ENCODE measurements around the gene MAX. TPM values are rescaled to one million over a fixed set of nuclear protein-coding genes. Genes with fewer than 3 reads are reported as not detected.

Gene MAX
- total RNA-seq, 1 donor from 2014 or later = 122 TPM

DNA sequence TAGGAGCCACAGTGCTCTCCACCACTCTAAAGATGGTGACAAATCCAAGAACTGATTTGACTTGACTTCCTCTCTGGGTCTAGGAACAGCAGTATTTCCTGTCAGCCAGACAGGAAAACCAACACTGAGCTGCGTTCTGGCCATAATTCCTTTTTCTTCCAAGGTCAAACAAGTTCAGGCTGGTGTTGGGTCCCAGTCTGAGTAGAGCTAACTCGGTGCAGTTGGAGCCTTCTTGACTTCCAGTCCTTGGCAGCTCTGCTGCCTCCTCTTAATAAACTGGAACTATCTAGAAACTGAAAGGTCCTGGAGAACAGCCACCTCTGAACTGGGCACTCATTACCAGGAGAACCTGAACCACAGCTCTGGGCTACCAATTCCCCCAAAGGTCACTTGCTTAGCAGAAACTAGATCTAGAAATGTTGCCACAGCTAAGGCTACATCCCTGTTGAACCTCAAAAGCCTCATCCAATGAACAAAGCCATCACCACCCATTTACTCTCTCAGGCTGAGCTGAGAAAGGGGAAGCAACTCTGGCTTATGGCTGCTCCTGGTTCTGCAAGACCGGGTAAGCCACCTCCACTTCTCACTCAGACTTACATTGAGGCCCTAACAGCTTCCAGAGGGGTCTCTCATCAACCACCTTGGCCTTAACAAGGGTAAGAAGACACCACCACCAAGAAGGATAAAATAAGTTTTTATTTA, 27.7 kb downstream of the MAX start:
- H3K4me3 Mint-ChIP-seq = no peak overlapping the region
- peaks cover 16% of the 10 kb centered on the region for H3K4me1 Mint-ChIP-seq
- H3K27ac Mint-ChIP-seq = peak overlapping the region; percentile 53

GRCh38 chr14:65073605-65074201, 28.6 kb downstream of the MAX start:
- intact Hi-C loops (cut with micrococcal nuclease) = no loop called here
- H3K27ac Mint-ChIP-seq = no peak overlapping the region
- no peak overlapping the region for H3K4me3 Mint-ChIP-seq
- peaks cover 33% of the 10 kb centered on the region for H3K36me3 Mint-ChIP-seq (ENCODE audit: low read depth)
- DNase-seq = no peak
- no peaks in the 10 kb centered on the region for H3K9me3 Mint-ChIP-seq
- H3K4me1 Mint-ChIP-seq = peaks cover 9% of the 10 kb centered on the region
- no peaks in the 10 kb centered on the region for H3K27me3 Mint-ChIP-seq

More for the DNA sequence above, 27.7 kb downstream of the MAX start:
- H3K27me3 Mint-ChIP-seq = no peaks in the 10 kb centered on the region
- intact Hi-C loops (cut with micrococcal nuclease) = no loop called here
- peaks cover 38% of the 10 kb centered on the region for H3K36me3 Mint-ChIP-seq (ENCODE audit: low read depth)
- no peaks in the 10 kb centered on the region for H3K9me3 Mint-ChIP-seq
- DNase-seq = no peak

- intact Hi-C loops (cut with micrococcal nuclease) = no loop called here
- Mint-ChIP-seq H3K4me1 (peaks cover 9% of the 10 kb centered on the region), H3K27ac (no peak overlapping the region), H3K4me3 (no peak overlapping the region), H3K9me3 (no peaks in the 10 kb centered on the region), H3K36me3 (ENCODE audit: low read depth) (peaks cover 36% of the 10 kb centered on the region), H3K27me3 (no peaks in the 10 kb centered on the region)
- no peak for DNase-seq
Measured at GRCh38 chr14:65072937-65073336, 29.4 kb downstream of the MAX start.

- H3K27ac Mint-ChIP-seq = no peak overlapping the region
- no peaks in the 10 kb centered on the region for H3K9me3 Mint-ChIP-seq
- peaks cover 9% of the 10 kb centered on the region for H3K4me1 Mint-ChIP-seq
- intact Hi-C loops (cut with micrococcal nuclease) = no loop called here
- peaks cover 34% of the 10 kb centered on the region for H3K36me3 Mint-ChIP-seq (ENCODE audit: low read depth)
- H3K4me3 Mint-ChIP-seq = no peak overlapping the region
- no peaks in the 10 kb centered on the region for H3K27me3 Mint-ChIP-seq
- no peak for DNase-seq
Measured at GRCh38 chr14:65072256-65072655, 30.1 kb downstream of the MAX start.

DNA sequence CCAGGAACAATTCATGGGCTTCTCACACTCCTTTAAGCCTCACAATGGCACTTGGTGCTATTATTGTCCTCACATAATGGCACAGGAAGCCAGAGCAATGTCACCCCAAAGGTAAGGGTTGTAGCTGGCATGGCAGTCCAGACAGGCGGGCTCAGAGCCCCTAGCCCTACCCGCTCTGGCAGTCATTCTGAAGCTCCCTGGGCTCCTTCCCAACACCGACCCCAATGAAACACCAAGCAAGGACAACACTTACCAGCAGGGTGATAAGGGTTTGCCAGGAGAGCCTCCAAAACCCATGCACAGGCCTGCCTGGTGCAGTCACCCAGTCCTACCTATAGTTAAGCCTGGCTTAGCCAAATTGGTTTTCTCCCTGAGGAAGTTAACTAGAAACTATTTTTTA, 30.8 kb downstream of the MAX start:
- peaks cover 31% of the 10 kb centered on the region for H3K36me3 Mint-ChIP-seq (ENCODE audit: low read depth)
- no peak overlapping the region for H3K27ac Mint-ChIP-seq
- H3K4me3 Mint-ChIP-seq = no peak overlapping the region
- no peak for DNase-seq
- intact Hi-C loops (cut with micrococcal nuclease) = no loop called here
- H3K4me1 Mint-ChIP-seq = peaks cover 9% of the 10 kb centered on the region
- H3K27me3 Mint-ChIP-seq = no peaks in the 10 kb centered on the region
- H3K9me3 Mint-ChIP-seq = no peaks in the 10 kb centered on the region

GRCh38 chr14:65070471-65070976, 31.8 kb downstream of the MAX start:
- Mint-ChIP-seq H3K27me3 (no peaks in the 10 kb centered on the region), H3K27ac (no peak overlapping the region), H3K4me3 (no peak overlapping the region), H3K9me3 (no peaks in the 10 kb centered on the region), H3K36me3 (ENCODE audit: low read depth) (peaks cover 34% of the 10 kb centered on the region), H3K4me1 (peaks cover 8% of the 10 kb centered on the region)
- DNase-seq = peak; percentile 50
- intact Hi-C loops (cut with micrococcal nuclease) = no loop called here

GRCh38 chr14:65069874-65070413, 32.4 kb downstream of the MAX start:
- intact Hi-C loops (cut with micrococcal nuclease) = no loop called here
- peaks cover 34% of the 10 kb centered on the region for H3K36me3 Mint-ChIP-seq (ENCODE audit: low read depth)
- peaks cover 4% of the 10 kb centered on the region for H3K4me1 Mint-ChIP-seq
- H3K4me3 Mint-ChIP-seq = no peak overlapping the region
- H3K27me3 Mint-ChIP-seq = no peaks in the 10 kb centered on the region
- no peak for DNase-seq
- H3K27ac Mint-ChIP-seq = no peak overlapping the region
- no peaks in the 10 kb centered on the region for H3K9me3 Mint-ChIP-seq

DNA sequence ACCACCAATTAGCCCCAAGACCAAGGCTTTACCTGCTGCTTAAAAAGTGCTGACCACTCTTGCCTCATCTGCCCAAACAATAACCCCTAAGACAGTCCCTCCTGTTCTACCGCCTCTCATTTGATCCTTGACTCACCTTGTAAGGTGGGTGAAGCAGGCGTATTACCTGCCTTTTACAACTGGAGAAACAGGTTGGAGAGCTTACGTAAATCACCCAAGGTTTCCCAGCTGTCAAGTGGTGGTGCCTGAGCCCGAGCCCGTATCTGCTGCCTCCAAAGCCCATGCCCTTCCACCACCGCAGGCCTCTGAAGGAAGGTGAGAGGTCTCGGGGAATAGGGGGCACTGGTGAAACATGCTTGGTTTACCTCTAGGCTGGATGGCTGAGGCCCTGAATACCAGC, 36.6 kb downstream of the MAX start:
- no peak overlapping the region for H3K27ac Mint-ChIP-seq
- peaks cover 63% of the 10 kb centered on the region for H3K36me3 Mint-ChIP-seq (ENCODE audit: low read depth)
- DNase-seq = no peak
- H3K4me3 Mint-ChIP-seq = no peak overlapping the region
- no peaks in the 10 kb centered on the region for H3K4me1 Mint-ChIP-seq
- H3K27me3 Mint-ChIP-seq = no peaks in the 10 kb centered on the region
- intact Hi-C loops (cut with micrococcal nuclease) = no loop called here
- H3K9me3 Mint-ChIP-seq = no peaks in the 10 kb centered on the region

DNA sequence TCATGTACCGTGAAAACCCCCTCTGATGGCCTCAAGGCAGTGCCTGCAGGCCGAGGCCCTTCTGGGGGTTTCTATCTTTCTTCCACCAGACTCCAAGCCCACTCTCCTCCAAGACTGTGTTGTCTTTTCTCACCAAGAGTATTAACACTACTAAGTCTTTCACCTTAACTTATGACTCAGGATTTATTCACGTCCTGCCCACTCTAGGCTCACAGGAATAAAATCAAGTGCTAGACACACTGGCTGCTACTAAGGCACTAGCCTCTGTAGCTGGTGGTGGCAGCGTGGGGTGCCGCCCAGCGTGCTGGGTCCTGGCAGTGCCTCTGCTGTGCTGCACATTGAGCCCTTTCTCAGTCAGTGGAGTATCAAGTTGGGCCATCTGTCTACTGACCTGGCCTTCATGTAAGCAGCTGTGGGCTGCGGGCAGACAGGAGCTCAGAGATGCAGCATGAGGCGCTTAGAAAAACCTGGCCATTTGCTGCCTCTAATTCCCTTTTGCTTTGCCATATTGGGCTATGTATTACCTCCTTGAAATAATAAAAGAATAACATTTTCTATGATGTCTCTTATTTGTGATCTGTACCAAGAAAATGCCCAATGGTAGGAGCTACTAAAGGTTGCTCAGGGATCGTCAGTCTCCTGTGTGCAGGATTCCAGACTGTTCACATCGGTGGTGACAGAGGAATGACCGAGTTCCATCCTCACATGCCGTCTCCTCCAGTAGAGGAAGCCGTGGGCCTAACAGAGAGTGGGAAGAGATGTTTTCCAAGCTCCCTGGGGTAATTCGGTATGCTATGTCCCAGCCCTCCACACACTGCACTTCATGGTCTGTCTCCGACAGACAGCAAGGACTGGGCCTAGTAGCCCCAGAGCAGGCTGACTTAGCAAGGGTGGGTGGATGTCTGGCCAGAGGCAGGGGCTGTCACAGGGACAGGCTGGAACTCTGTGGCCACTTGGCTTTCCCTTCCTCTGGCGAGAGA, 39.9 kb downstream of the MAX start:
- H3K27ac Mint-ChIP-seq = no peak overlapping the region
- no peaks in the 10 kb centered on the region for H3K27me3 Mint-ChIP-seq
- H3K4me1 Mint-ChIP-seq = no peaks in the 10 kb centered on the region
- intact Hi-C loops (cut with micrococcal nuclease) = no loop called here
- no peak overlapping the region for H3K4me3 Mint-ChIP-seq
- no peaks in the 10 kb centered on the region for H3K9me3 Mint-ChIP-seq
- H3K36me3 Mint-ChIP-seq (ENCODE audit: low read depth) = peaks cover 63% of the 10 kb centered on the region
- no peak for DNase-seq

GRCh38 chr14:65057695-65058094, 44.6 kb downstream of the MAX start:
- no peak for DNase-seq
- Mint-ChIP-seq H3K9me3 (no peaks in the 10 kb centered on the region), H3K27ac (no peak overlapping the region), H3K27me3 (no peaks in the 10 kb centered on the region), H3K4me3 (no peak overlapping the region), H3K36me3 (ENCODE audit: low read depth) (peaks cover 47% of the 10 kb centered on the region), H3K4me1 (peaks cover 2% of the 10 kb centered on the region)
- intact Hi-C loops (cut with micrococcal nuclease) = no loop called here

DNA sequence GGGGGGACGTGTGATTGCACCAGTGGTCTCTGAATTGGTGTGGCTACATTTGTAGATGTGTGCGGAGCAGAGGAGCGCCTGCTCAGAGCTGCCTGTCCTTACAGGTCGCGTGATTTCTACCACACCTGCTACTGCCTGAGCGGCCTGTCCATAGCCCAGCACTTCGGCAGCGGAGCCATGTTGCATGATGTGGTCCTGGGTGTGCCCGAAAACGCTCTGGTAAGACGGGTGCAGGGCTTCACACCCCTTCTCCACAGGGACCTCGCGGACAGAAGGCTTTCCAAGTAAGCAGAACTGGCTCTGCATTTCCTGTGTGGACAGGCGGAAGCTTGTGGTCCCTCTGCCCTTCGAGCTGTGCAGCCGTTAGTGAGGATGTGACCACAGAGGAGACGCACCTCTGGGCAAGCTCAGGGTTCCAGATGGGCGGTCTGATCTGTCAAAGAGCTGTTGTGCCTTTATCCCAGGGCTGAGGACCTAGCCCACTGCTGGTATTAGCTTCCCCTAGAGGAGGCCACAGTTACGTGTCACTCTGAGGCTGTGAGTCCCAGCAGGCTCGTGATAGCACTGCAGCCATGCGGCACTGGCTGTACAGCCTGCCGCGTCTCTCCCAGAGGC, 47.7 kb downstream of the MAX start:
- H3K27ac Mint-ChIP-seq = no peak overlapping the region
- no peaks in the 10 kb centered on the region for H3K9me3 Mint-ChIP-seq
- DNase-seq = no peak
- H3K4me1 Mint-ChIP-seq = peaks cover 3% of the 10 kb centered on the region
- H3K4me3 Mint-ChIP-seq = no peak overlapping the region
- intact Hi-C loops (cut with micrococcal nuclease) = no loop called here
- no peaks in the 10 kb centered on the region for H3K27me3 Mint-ChIP-seq
- peaks cover 31% of the 10 kb centered on the region for H3K36me3 Mint-ChIP-seq (ENCODE audit: low read depth)

DNA sequence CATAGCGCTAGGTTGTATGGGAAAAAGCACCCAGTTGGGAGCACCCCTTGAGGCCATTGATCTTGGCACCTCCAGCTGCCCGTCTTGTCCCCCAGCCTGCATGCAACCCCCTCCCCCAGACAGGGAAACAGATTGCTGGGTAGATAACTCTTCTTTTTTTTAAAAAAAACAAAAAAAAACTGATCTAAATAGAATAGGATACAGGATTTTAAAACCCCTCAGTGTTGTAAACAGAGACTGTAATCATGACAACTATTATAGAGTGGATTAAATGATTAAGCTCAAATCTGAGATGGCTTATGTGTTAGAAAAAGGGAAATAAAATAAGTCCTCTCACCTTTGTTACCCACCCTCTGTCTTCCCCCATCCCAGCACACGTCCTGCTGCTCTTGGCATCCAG, 48.9 kb downstream of the MAX start:
- Mint-ChIP-seq H3K9me3 (no peaks in the 10 kb centered on the region), H3K4me1 (peaks cover 3% of the 10 kb centered on the region), H3K27me3 (no peaks in the 10 kb centered on the region), H3K27ac (no peak overlapping the region), H3K4me3 (no peak overlapping the region), H3K36me3 (ENCODE audit: low read depth) (peaks cover 28% of the 10 kb centered on the region)
- intact Hi-C loops (cut with micrococcal nuclease) = no loop called here
- no peak for DNase-seq

- peaks cover 3% of the 10 kb centered on the region for H3K4me1 Mint-ChIP-seq
- no peaks in the 10 kb centered on the region for H3K9me3 Mint-ChIP-seq
- intact Hi-C loops (cut with micrococcal nuclease) = no loop called here
- no peaks in the 10 kb centered on the region for H3K27me3 Mint-ChIP-seq
- no peak overlapping the region for H3K4me3 Mint-ChIP-seq
- no peak for DNase-seq
- peaks cover 25% of the 10 kb centered on the region for H3K36me3 Mint-ChIP-seq (ENCODE audit: low read depth)
- no peak overlapping the region for H3K27ac Mint-ChIP-seq
Measured at GRCh38 chr14:65052832-65053231, 49.5 kb downstream of the MAX start.
